Upper lobe of right lung (tissue), 1 donor: ENCODE results near the gene SEC14L5. TPM values are rescaled to one million over a fixed set of nuclear protein-coding genes. Genes with fewer than 3 reads are reported as not detected.
"Not testable (repeated sequence)": the region's sequence is repeated elsewhere in the genome, so short reads cannot be mapped to it uniquely, and the experiment has no call there.

ENCODE experiments used
- ATAC-seq: fragments of 200-7000 bp; cut with Tn5 transposase; one replicate; pipeline ENCODE4 v1.9.1; 2020; ENCODE audit warnings: mild to moderate bottlenecking, moderate library complexity
- DNase-seq: peaks from one replicate; pipeline ENCODE4 v3.0.0-alpha.2; 2020
- H3K27ac ChIP-seq: fragments of 200-600 bp; one replicate; pipeline ENCODE4 v1.8.0; 2022
- H3K27me3 ChIP-seq: fragments of 200-600 bp; one replicate; pipeline ENCODE4 v1.8.0; 2022; ENCODE audit warnings: mild to moderate bottlenecking
- H3K36me3 ChIP-seq: fragments of 200-600 bp; one replicate; pipeline ENCODE4 v1.8.0; 2022
- H3K4me1 ChIP-seq: fragments of 200-600 bp; one replicate; pipeline ENCODE4 v1.8.0; 2022
- H3K4me3 ChIP-seq: fragments of 200-600 bp; one replicate; pipeline ENCODE4 v1.8.0; 2022; ENCODE audit warnings: mild to moderate bottlenecking
- H3K9me3 ChIP-seq: fragments of 200-600 bp; one replicate; pipeline ENCODE4 v1.8.0; 2022
- CTCF ChIP-seq: fragments of 200-600 bp; IDR thresholded peaks from one replicate; pipeline ENCODE4 v1.8.0; 2022; ENCODE audit warnings: antibody characterized with exemption
- intact Hi-C: fragments of 100-400 bp; cut with DNase I; formaldehyde crosslinking; loops from one replicate; pipeline ENCODE4 v1.11.0; 2022
- total RNA-seq: library from RNA; stranded (reverse); fragmentation: NEBNext Ultra II Directional; extraction: Animal tissue kit (Norgen Biotek cat#: 25700); gene quantifications from one replicate; pipeline ENCODE4 v1.2.1, GENCODE V29; 2021
- donor health status: DM: no; HTN: yes; CAD: no; lungs with severe emphysema.

Gene SEC14L5
- total RNA-seq, 1 donor from 2014 or later, result 0.52 TPM

GRCh38 chr16:4960579-4960978 lies 2.4 kb downstream of the SEC14L5 start:
- no peak for DNase-seq
- Histone ChIP-seq H3K4me1 (peaks cover 6% of the 10 kb centered on the region), H3K4me3 (no peak overlapping the region), H3K27ac (no peak overlapping the region), H3K27me3 (no peaks in the 10 kb centered on the region), H3K36me3 (no peaks in the 10 kb centered on the region), H3K9me3 (no peaks in the 10 kb centered on the region)
- TF ChIP-seq CTCF, result no peak
- ATAC-seq, result no peak
- intact Hi-C loops, result no loop called here

GRCh38 chr16:4962716-4963115 lies 4.6 kb downstream of the SEC14L5 start:
- ATAC-seq, result no peak
- no peak for TF ChIP-seq CTCF
- Histone ChIP-seq H3K4me3 (no peak overlapping the region), H3K4me1 (peaks cover 6% of the 10 kb centered on the region), H3K36me3 (no peaks in the 10 kb centered on the region), H3K27me3 (no peaks in the 10 kb centered on the region), H3K27ac (no peak overlapping the region), H3K9me3 (no peaks in the 10 kb centered on the region)
- DNase-seq, result no peak
- intact Hi-C loops, result no loop called here

GRCh38 chr16:4963527-4963926 lies 5.4 kb downstream of the SEC14L5 start:
- H3K4me3 ChIP-seq, H3K4me1 ChIP-seq, H3K36me3 ChIP-seq, H3K27me3 ChIP-seq, intact Hi-C loops, H3K27ac ChIP-seq, ATAC-seq, H3K9me3 ChIP-seq: not testable (repeated sequence)
- peak; percentile 26 for DNase-seq

DNA sequence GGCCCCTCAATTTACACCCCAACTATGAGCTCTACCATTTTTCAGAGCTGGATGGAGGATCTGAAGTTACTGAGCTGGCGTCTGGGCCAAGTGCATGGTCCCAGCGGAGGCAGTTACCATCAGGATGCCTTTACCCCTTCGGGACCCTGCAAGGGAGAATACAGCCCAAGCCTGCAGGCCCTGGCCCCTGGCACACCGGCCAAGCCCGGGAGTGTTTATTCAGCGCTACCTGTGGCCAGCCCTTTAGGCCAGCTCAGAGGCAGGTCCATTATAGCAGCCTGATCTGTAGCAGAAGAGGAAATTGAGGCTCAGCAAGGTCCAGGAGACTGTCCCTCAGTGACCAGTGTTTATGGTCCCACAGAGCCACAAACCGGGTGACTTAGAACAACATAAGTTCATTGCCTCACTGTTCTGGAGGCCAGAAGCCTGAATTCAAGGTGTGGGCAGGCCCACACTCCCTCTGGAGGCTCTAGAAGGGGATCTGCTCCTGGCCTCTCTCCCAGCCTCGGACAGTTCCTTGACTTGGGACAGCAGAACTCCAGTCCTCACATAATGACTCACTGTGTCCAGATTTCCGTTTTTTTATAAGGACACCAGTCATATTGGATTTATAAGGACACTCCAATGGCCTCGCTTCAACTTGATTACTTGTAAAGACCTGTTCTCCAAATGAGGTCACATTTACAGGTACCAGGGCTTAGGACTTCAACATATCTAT lies 8.8 kb downstream of the SEC14L5 start:
- peaks cover 7% of the 10 kb centered on the region for H3K27me3 ChIP-seq
- no peaks in the 10 kb centered on the region for H3K36me3 ChIP-seq
- no peak for TF ChIP-seq CTCF
- intact Hi-C loops, result no loop called here
- H3K27ac ChIP-seq, result no peak overlapping the region
- no peaks in the 10 kb centered on the region for H3K9me3 ChIP-seq
- no peaks in the 10 kb centered on the region for H3K4me1 ChIP-seq
- H3K4me3 ChIP-seq, result no peak overlapping the region
- DNase-seq (no peak), ATAC-seq (no peak)

- H3K36me3 ChIP-seq, H3K27me3 ChIP-seq, intact Hi-C loops, H3K27ac ChIP-seq, DNase-seq, H3K4me3 ChIP-seq, H3K9me3 ChIP-seq, H3K4me1 ChIP-seq, ATAC-seq: not testable (repeated sequence)
These were observed 10.1 kb downstream of the SEC14L5 start for GRCh38 chr16:4968278-4968677.

DNA sequence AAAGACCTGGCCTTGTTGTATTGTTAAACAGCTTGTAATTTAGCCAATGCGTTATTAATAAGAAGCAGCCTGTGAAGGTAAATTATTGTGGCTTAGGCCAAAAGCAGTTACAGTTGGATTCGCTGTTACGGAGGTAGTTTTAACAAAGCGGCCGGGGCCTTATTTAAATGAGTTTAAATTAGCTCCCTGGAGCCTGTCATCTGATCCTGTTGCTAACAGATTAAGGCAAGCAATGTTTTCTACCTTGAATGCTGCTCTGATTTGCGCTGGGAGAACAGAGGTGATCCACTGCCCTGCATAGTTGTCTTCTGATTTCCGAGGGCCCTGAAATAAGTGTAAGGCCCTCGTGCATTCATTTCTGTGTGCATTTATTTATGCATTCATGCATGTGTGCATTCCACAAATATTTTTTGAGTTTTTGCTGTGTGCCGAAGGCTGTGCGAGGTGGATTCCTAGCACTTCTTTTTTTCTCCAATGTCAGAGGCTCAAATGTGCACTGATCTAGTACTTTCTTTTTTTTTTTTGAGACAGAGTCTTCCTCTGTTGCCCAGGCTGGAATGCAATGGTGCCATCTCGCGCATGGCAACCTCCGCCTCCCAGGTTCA lies 10.9 kb downstream of the SEC14L5 start:
- no peak for DNase-seq
- Histone ChIP-seq H3K27me3 (peaks cover 7% of the 10 kb centered on the region), H3K4me3 (no peak overlapping the region), H3K27ac (no peak overlapping the region), H3K36me3 (no peaks in the 10 kb centered on the region), H3K9me3 (no peaks in the 10 kb centered on the region), H3K4me1 (no peaks in the 10 kb centered on the region)
- ATAC-seq, result no peak
- intact Hi-C loops, result no loop called here
- TF ChIP-seq CTCF, result no peak
